ENCODE measurements around the gene FAM136A. TPM values are rescaled to one million over a fixed set of nuclear protein-coding genes. Genes with fewer than 3 reads are reported as not detected.

Gene FAM136A
- total RNA-seq (10 to 100 TPM; 30.6 to 31.4 TPM), total RNA-seq (26.1 to 155 (median 50.7) reads per million in 172 experiments)
- 25.6 TPM for polyA plus RNA-seq (2013, experiment 1 of 2)
- 24.3 TPM for polyA plus RNA-seq (2013, experiment 2 of 2)

DNA sequence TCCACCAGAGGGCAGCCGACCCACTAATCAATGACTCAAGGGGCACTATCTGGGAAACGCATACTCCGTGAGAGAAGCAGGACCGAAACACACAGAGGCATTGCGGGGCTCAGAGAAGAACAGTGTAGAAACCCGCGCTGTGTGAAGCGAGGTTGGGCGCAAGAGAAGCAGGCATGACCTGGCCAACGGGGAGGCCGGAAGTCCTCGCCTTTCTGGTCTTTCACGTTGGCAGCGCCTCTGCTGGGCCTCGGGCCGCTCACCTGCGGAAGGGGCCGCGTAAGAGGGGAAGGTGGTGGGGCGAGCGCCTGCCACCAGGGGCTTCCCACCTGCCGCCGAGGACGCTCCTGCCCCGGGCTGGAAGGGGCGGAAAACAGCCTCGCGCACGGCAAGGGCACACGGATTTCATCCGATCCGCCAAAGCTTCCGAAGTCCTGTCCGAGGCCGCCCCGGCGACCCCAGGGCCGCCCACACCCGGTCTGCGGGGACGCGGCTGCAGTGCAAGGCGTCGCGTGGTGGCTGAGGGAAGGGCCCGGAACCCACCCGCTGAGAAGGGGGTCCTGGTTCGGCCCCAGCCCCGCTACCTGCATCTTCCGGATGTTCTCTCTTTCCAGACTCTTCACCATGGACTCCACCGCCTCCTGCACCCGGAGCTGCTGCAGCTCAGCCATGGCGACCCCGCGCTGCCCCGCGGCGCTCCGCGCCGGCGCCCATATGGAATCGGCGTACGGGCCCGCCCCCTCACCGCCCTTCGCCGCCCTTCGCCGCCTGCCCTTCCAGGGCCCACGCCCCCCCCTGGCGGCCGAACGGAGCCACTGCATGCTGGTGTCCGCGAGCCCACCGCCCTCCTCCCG lies at the start of gene FAM136A:
TSS of gene FAM136A (minus strand) at position 724 of the 851 bp plus-strand sequence. CDS start at position 668, 56 bp downstream.
- CTCF ChIA-PET = interaction anchor here (0.6 to 2.0 kb wide), 13 partner anchors 8 to 390 kb away, joined by 3 to 19 read pairs (median 3); partner anchors contain the start of genes C2orf42, PCYOX1, SNRPG and TGFA
- Histone ChIP-seq H3K4me3 (ENCODE audit: low read length) (peak within 1 kb of the TSS; percentile 68), H3K36me3 (ENCODE audit: insufficient read depth, low read length) (peaks cover 14% of the 10 kb centered on the region), H3K4me1 (ENCODE audit: insufficient read depth, low read length) (peaks cover 25% of the 10 kb centered on the region), H3K27ac (ENCODE audit: low read depth in 1 of 2, low read length in 2 of 2) (peak within 1 kb of the TSS; percentile 60 to 82), H3K27me3 (ENCODE audit: control insufficient read depth in 1 of 2, insufficient read depth in 2 of 2, low read length in 2 of 2) (no peaks in the 10 kb centered on the region), H3K9me3 (ENCODE audit: control insufficient read depth in 1 of 2, insufficient read depth in 1 of 2, low read length in 2 of 2) (no peaks in the 10 kb centered on the region)
- peak; percentile 89 for ATAC-seq (ENCODE audit: poor library complexity)
- POLR2A ChIA-PET = interaction anchor here (0.5 to 2.7 kb wide), 9 partner anchors 8 to 865 kb away, joined by 3 to 24 read pairs (median 3); partner anchors contain the start of genes C2orf42, MXD1, NFU1 and PCYOX1
- Mint-ChIP-seq H3K9me3 (no peaks in the 10 kb centered on the region), H3K27me3 (no peaks in the 10 kb centered on the region), H3K36me3 (ENCODE audit: low read depth) (peaks cover 41% of the 10 kb centered on the region), H3K27ac (peak within 1 kb of the TSS; percentile 83), H3K4me1 (ENCODE audit: low read depth) (peaks cover 22% of the 10 kb centered on the region), H3K4me3 (peak within 1 kb of the TSS; percentile 92)
- peak; percentile 78 to 95 (median 86) for DNase-seq
- peak; percentile 81 for TF ChIP-seq CTCF (IDR thresholded peaks at IDR 0.05)
- intact Hi-C loops (cut with DNase I, micrococcal nuclease) = loop anchor here (1.0 to 10.0 kb wide), 12 partner anchors 8 to 765 kb away; partner anchors contain the start of genes C2orf42 (in 2 of the 2) and SNRPG (in 1 of the 2)

DNA sequence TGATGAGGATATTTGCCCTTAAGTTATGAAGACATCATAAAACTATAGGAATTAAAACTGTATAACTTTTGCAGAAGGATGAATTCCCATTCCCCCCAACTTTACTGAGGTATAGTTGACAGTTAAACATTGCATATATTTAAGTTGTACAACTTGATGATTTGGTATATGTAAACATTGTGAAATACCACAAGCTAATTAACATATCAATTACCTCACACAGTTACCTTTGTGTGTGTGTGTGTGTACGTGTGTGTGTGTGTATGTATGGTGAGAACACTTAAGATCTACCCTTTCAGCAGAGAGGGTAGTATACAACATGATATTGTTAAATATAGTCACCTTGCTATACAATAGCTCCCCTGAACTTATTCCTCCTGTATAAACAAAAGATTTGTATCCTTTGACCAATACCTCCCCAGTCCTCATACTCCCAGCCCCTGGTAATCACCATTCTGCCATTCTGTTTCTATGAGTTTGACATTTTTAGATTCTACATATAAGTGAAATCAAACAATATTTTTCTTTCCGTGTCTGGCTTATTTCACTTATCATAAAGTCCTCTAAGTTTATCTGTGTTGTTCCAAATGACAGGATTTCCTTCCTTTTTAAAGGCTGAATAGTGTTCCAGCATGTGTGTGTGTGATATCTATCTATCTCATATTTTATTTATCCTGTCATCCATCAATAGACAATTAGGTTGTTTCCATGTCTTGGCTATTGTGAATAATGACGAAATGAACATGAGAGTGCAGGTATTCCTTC lies 48.2 kb upstream of the FAM136A start:
- Histone ChIP-seq H3K27ac (ENCODE audit: low read depth in 1 of 2, low read length in 2 of 2) (no peak overlapping the region), H3K9me3 (ENCODE audit: control insufficient read depth in 1 of 2, insufficient read depth in 1 of 2, low read length in 2 of 2) (no peaks in the 10 kb centered on the region), H3K36me3 (ENCODE audit: insufficient read depth, low read length) (no peaks in the 10 kb centered on the region), H3K4me3 (ENCODE audit: low read length) (no peak overlapping the region), H3K4me1 (ENCODE audit: insufficient read depth, low read length) (no peaks in the 10 kb centered on the region), H3K27me3 (ENCODE audit: control insufficient read depth in 1 of 2, insufficient read depth in 2 of 2, low read length in 2 of 2) (peaks cover 0 to 5% of the 10 kb centered on the region in 2 experiments)
- no peak for TF ChIP-seq CTCF (IDR thresholded peaks at IDR 0.05)
- intact Hi-C loops (cut with DNase I, micrococcal nuclease) = no loop called here
- POLR2A ChIA-PET = no interaction called here
- Mint-ChIP-seq H3K9me3 (no peaks in the 10 kb centered on the region), H3K27me3 (peaks cover 16% of the 10 kb centered on the region), H3K36me3 (ENCODE audit: low read depth) (no peaks in the 10 kb centered on the region), H3K4me1 (ENCODE audit: low read depth) (no peaks in the 10 kb centered on the region), H3K27ac (no peak overlapping the region), H3K4me3 (no peak overlapping the region)
- CTCF ChIA-PET = interaction anchor here (0.7 kb wide), 1 partner anchor 9 kb away, joined by 3 read pairs; no protein-coding TSS in a partner anchor
- DNase-seq (no peak), ATAC-seq (ENCODE audit: poor library complexity) (no peak)

DNA sequence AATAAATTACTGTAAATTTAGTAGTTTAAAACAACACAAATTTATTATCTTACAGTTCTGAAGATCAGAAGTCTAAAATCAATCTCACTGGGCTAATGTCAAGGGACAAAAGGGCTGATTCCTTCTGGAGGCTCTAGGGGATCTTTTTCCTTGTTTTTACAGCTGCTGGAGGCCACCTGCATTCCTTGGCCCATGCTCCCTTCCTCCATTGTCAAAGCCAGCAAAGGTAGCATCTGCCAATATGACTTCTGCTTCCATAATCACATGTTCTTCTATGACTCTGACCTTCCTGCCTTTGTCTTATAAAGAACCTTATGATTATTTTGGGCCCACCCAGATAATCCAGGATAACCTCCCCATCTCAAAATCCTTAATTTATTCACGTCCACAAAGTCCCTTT lies 46.0 kb upstream of the FAM136A start:
- CTCF ChIA-PET = no interaction called here

More for the DNA sequence above, 46.0 kb upstream of the FAM136A start:
- Mint-ChIP-seq H3K27me3 (peaks cover 16% of the 10 kb centered on the region), H3K9me3 (no peaks in the 10 kb centered on the region), H3K4me1 (ENCODE audit: low read depth) (no peaks in the 10 kb centered on the region), H3K36me3 (ENCODE audit: low read depth) (no peaks in the 10 kb centered on the region), H3K4me3 (no peak overlapping the region), H3K27ac (no peak overlapping the region)
- Histone ChIP-seq H3K27ac (ENCODE audit: low read depth in 1 of 2, low read length in 2 of 2) (no peak overlapping the region), H3K9me3 (ENCODE audit: control insufficient read depth in 1 of 2, insufficient read depth in 1 of 2, low read length in 2 of 2) (no peaks in the 10 kb centered on the region), H3K27me3 (ENCODE audit: control insufficient read depth in 1 of 2, insufficient read depth in 2 of 2, low read length in 2 of 2) (peaks cover 0 to 5% of the 10 kb centered on the region in 2 experiments), H3K4me3 (ENCODE audit: low read length) (no peak overlapping the region), H3K36me3 (ENCODE audit: insufficient read depth, low read length) (no peaks in the 10 kb centered on the region), H3K4me1 (ENCODE audit: insufficient read depth, low read length) (no peaks in the 10 kb centered on the region)
- intact Hi-C loops (cut with DNase I, micrococcal nuclease) = no loop called here
- POLR2A ChIA-PET = no interaction called here
- no peak for TF ChIP-seq CTCF (IDR thresholded peaks at IDR 0.05)
- DNase-seq (no peak), ATAC-seq (ENCODE audit: poor library complexity) (no peak)

All from CD4-positive, alpha-beta T cell (primary cell).